Measurements from ENCODE around the gene PDIK1L. TPM values are rescaled to one million over a fixed set of nuclear protein-coding genes. Genes with fewer than 3 reads are reported as not detected.

The PDIK1L gene
- total and polyA plus RNA-seq, 4 donors: 3.2 to 9.2 (median 4.8) TPM

DNA sequence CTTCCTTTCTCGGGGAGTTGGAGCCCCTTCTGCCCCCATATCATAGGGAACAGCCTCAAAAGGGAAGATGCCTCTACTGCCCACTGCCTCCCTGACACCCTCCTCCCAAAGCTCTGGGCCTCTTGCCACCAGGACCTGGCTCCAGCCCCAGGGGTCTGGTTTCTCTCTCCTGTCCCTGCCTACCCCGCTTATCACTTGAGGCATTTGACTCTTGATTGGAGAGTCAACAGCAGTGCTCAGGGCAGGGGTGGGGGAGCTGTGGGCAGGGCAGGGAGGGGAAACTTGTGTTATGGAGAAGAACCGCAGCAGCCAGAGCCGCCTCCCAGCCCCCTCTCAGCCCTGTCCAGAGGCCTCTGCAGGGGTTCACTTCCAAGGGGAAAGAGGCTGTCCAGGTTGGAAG, 44.8 kb upstream of the PDIK1L start:
- Histone ChIP-seq H3K9me3 (ENCODE audit: control insufficient read depth in 4 of 4, low read length in 3 of 4) (no peaks in the 10 kb centered on the region), H3K36me3 (ENCODE audit: control insufficient read depth in 4 of 4, insufficient read depth in 3 of 4, low read depth in 1 of 4, low read length in 3 of 4) (no peaks in the 10 kb centered on the region), H3K27me3 (ENCODE audit: control insufficient read depth in 4 of 4, insufficient read depth in 4 of 4, low read length in 3 of 4) (no peaks in the 10 kb centered on the region), H3K4me3 (ENCODE audit: low read depth in 1 of 3, low read length in 3 of 3) (no peak overlapping the region), H3K4me1 (ENCODE audit: control insufficient read depth in 4 of 4, insufficient read depth in 4 of 4, low read length in 3 of 4) (no peaks in the 10 kb centered on the region), H3K27ac (ENCODE audit: low read depth in 1 of 2, low read length in 2 of 2) (no peak overlapping the region), H3K9ac (ENCODE audit: low read depth in 1 of 2, low read length in 2 of 2) (no peak overlapping the region)
- no peak for DNase-seq (ENCODE audit: low spot score)
- TF ChIP-seq EGR1 (IDR thresholded peaks at IDR 0.05; ENCODE audit: low read depth in 2 of 2): no peak
- no peak for TF ChIP-seq JUND (IDR thresholded peaks at IDR 0.05)
- TF ChIP-seq FOXA2 (IDR thresholded peaks at IDR 0.05): no peak
- no peak for TF ChIP-seq YY1 (IDR thresholded peaks at IDR 0.05)
- no peak for TF ChIP-seq HNF4G (IDR thresholded peaks at IDR 0.05)
- TF ChIP-seq RAD21 (IDR thresholded peaks at IDR 0.05): no peak
- TF ChIP-seq, protein P1, sequence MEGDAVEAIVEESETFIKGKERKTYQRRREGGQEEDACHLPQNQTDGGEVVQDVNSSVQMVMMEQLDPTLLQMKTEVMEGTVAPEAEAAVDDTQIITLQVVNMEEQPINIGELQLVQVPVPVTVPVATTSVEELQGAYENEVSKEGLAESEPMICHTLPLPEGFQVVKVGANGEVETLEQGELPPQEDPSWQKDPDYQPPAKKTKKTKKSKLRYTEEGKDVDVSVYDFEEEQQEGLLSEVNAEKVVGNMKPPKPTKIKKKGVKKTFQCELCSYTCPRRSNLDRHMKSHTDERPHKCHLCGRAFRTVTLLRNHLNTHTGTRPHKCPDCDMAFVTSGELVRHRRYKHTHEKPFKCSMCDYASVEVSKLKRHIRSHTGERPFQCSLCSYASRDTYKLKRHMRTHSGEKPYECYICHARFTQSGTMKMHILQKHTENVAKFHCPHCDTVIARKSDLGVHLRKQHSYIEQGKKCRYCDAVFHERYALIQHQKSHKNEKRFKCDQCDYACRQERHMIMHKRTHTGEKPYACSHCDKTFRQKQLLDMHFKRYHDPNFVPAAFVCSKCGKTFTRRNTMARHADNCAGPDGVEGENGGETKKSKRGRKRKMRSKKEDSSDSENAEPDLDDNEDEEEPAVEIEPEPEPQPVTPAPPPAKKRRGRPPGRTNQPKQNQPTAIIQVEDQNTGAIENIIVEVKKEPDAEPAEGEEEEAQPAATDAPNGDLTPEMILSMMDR (IDR thresholded peaks at IDR 0.05; ENCODE audit: low read depth, low read length, missing input control): no peak
- TF ChIP-seq GABPA (IDR thresholded peaks at IDR 0.05 in 1 of 2, conservative IDR thresholded peaks at IDR 0.05 in 1 of 2): no peak
- TF ChIP-seq NR2F2 (IDR thresholded peaks at IDR 0.05): no peak
- TF ChIP-seq, protein P2, sequence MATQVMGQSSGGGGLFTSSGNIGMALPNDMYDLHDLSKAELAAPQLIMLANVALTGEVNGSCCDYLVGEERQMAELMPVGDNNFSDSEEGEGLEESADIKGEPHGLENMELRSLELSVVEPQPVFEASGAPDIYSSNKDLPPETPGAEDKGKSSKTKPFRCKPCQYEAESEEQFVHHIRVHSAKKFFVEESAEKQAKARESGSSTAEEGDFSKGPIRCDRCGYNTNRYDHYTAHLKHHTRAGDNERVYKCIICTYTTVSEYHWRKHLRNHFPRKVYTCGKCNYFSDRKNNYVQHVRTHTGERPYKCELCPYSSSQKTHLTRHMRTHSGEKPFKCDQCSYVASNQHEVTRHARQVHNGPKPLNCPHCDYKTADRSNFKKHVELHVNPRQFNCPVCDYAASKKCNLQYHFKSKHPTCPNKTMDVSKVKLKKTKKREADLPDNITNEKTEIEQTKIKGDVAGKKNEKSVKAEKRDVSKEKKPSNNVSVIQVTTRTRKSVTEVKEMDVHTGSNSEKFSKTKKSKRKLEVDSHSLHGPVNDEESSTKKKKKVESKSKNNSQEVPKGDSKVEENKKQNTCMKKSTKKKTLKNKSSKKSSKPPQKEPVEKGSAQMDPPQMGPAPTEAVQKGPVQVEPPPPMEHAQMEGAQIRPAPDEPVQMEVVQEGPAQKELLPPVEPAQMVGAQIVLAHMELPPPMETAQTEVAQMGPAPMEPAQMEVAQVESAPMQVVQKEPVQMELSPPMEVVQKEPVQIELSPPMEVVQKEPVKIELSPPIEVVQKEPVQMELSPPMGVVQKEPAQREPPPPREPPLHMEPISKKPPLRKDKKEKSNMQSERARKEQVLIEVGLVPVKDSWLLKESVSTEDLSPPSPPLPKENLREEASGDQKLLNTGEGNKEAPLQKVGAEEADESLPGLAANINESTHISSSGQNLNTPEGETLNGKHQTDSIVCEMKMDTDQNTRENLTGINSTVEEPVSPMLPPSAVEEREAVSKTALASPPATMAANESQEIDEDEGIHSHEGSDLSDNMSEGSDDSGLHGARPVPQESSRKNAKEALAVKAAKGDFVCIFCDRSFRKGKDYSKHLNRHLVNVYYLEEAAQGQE (IDR thresholded peaks at IDR 0.05): no peak
- no peak for TF ChIP-seq RXRA (IDR thresholded peaks at IDR 0.05)
- TF ChIP-seq HNF4A (conservative IDR thresholded peaks at IDR 0.05): no peak
- TF ChIP-seq FOXA1 (IDR thresholded peaks at IDR 0.05): no peak
- TF ChIP-seq TAF1 (conservative IDR thresholded peaks at IDR 0.05): no peak
- TF ChIP-seq SP1 (IDR thresholded peaks at IDR 0.05): no peak
- no peak for TF ChIP-seq ATF3 (IDR thresholded peaks at IDR 0.05)
- no peak for TF ChIP-seq ZBTB33 (IDR thresholded peaks at IDR 0.05)
- TF ChIP-seq, protein P3, sequence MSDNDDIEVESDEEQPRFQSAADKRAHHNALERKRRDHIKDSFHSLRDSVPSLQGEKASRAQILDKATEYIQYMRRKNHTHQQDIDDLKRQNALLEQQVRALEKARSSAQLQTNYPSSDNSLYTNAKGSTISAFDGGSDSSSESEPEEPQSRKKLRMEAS (IDR thresholded peaks at IDR 0.05): no peak
- WGBS: 78% methylated on average over 4 of the region's 4 CpGs

All from liver (tissue), 9 donors.